GM21619 (cell line): ENCODE measurements around the gene CSE1L.
"Not testable (repeated sequence)": the region's sequence is repeated elsewhere in the genome, so short reads cannot be mapped to it uniquely, and the experiment has no call there.

Experiments used
- ATAC-seq: cut with Tn5 transposase; IDR thresholded peaks from one replicate; pipeline ENCODE4 v1.9.1; 2021; ENCODE audit not compliant: unreplicated experiment

The CSE1L gene

DNA sequence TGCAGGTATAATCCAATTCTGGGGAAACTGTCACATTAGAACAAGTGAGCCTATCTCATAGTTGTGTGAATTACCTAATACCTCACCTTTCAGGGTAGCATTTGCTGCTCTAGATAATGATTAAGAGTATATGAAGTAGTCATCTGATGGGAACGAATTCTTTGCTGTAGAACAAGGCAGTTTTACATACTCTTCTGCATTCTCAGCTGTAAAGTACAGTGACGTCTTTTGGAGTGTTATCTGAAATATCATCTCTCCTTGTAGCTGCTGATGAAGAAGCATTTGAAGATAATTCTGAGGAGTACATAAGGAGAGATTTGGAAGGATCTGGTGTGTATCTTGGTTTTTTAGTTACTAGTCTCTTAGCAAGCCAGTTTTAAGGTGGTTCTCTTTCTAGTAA lies 28.4 kb downstream of the CSE1L start:
- ATAC-seq: no peak

DNA sequence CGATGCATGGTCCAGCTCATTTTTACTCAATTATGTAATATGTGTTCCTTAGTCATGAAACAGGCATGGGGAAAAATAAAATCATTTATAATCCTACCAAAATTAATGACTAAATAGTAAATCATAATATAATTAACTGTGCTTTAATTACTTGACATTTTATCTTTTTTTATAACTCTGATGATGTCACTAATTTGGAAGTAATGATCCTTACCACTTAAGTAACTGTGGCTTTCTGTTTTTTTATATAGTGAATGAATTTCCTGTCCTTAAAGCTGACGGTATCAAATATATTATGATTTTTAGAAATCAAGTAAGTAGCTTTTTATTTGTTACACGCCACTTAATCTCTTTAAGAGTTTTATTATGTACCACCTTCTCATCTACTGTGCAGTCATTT lies 32.2 kb downstream of the CSE1L start:
- ATAC-seq: no peak

DNA sequence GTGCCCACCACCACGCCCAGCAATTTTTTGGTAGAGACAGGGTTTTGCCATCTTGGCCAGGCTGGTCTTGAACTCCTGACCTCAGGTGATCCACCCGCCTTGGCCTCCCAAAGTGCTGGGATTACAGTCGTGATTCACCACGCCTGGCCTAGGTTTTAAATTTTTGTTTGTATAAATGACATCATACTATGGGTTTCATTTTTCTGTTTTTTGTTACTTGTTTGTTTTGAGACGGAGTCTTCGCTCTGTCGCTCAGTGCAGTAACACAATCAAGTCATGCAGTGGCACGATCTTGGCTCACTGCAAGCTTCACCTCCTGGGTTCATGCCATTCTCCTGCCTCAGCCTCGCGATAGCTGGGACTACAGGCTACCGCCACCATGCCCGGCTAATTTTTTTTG lies 36.2 kb downstream of the CSE1L start:
- ATAC-seq: not testable (repeated sequence)

DNA sequence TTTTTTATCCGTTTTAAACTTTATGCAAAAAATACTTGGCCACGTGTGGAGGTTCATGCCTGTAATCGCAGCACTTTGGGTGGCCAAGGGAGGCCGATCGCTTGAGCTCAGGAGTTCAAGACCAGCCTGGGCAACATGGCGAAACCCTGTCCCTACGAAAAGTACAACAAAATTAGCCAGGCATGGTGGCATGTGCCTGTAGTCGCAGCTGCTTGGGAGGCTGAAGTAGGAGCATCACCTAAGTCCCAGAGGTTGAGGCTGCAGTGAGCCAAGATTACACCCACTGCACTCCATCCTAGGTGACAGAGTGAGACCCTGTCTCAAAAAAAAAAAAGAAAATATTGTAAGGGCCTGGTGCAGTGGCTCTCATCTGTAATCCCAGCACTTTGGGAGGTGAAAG lies 45.0 kb downstream of the CSE1L start:
- no peak for ATAC-seq

DNA sequence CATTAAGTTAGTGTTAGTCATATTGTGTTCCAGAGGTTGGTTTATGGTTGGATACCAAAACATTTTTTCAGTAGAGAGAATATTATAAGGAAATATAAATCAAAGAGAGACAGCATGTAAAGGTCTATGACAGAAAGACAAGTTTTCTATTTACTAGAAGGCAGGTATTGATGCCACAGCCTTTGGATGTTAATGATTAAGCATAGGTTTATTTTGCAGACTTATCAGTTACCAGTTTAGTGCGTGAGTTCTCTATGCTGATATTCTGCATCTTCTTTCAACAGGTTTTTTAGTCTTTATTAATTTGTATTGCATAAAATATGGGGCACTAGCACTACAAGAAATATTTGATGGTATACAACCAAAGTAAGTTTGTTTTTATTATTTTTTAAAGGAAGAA lies 45.6 kb downstream of the CSE1L start:
- ATAC-seq: no peak

DNA sequence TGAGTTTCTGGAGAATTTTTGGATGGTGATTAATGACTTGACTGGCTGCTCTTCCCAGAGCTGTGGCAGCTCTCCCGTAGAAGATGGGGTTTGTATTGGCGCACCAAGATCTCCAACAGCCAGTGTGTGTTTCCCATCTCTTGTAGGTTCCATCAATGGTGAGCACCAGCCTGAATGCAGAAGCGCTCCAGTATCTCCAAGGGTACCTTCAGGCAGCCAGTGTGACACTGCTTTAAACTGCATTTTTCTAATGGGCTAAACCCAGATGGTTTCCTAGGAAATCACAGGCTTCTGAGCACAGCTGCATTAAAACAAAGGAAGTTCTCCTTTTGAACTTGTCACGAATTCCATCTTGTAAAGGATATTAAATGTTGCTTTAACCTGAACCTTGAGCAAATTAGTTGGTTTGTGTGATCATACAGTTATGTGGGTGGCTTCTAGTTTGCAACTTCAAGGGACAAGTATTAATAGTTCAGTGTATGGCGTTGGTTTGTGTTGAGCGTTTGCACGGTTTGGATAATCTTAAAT lies 50.2 kb downstream of the CSE1L start:
- no peak for ATAC-seq

DNA sequence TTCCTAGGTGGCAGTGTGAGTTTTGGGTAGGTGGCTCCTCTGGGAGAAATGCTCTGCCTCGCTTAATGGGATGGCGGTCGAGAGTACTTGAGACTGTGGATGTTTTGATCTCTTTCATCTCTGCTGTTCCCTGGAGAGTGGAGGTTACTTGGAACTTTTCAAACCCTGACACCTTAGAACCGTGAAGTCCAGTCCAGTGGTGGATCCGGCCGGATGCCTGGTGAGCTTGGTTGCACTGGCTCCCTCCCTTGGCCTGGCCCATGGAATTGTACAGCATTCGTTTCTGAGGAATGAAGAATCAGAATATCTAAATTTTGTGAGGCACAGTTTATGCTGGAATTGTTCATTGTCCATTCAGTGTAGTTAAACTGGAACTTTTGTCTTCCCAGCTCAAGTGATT lies 51.0 kb downstream of the CSE1L start:
- ATAC-seq: no peak

DNA sequence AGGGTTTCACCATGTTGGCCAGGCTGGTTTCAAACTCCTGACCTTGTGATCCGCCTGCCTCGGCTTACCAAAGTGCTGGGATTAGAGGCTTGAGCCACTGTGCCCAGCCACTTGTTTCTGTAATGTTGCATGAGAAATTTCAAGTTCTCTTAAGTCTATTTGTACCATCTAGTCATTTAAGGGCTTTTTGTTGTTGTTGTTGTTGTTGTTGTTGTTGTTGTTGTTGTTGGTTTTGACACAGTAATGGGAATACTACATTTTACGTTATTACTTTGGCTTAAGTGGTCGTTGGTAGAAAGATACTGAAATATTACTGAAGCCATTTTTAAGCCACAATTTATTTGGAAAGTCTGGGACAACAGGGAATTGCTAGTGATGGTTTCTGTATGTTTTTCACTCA lies 52.0 kb downstream of the CSE1L start:
- no peak for ATAC-seq

DNA sequence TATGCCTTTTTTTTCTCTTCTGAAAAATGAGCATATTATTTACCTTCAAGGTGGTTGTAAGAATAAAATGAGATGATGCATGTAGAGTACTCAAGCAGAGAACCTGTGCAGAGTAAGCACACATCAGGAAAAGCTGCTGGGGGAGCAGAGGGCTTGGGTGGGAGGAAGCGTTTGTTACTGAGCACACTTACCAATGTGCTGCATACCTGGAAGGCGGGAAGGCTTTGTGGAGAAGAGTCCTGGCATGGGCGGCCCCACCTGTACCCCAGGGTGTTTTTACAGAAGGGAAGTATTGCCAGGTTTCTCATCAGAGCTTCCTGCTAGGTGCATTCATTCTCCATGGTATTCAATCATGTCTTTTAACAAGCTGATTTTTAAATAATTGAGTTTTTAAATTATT lies 52.9 kb downstream of the CSE1L start:
- no peak for ATAC-seq

DNA sequence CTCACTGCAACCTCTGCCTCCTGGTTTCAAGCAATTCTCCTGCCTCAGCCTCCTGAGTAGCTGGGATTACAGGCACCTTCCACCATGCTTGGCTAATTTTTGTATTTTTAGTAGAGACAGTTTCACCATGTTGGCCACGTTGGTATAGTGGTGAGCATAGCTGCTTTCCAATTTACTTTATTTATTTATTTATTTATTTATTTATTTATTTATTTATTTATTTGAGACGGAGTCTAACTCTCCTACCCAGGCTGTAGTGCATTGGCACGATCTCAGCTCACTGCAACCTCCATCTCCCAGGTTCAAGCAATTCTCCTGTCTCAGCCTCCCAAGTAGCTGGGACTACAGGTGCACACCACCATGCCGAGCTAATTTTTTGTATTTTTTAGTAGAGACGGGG lies 54.2 kb downstream of the CSE1L start:
- ATAC-seq: not testable (repeated sequence)

DNA sequence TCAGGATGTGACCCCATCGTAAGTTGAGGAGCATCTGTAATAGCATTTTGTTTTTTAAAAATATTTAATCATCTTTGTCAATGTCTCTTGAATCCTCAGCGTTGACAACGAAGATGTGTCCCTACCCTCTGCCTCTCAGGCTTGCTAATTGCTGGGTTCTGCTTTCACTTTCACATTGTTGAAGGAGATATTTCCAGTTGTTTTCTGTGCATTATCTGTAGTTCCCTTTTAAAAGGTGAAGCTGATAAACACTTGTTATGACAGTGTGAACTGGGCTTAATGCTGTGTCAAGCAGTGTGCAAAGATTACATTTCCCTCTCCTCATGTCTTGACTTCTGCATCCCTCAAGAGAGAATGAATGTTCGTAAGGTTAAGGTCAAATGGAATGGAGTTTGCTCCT lies 54.9 kb downstream of the CSE1L start:
- ATAC-seq: no peak

DNA sequence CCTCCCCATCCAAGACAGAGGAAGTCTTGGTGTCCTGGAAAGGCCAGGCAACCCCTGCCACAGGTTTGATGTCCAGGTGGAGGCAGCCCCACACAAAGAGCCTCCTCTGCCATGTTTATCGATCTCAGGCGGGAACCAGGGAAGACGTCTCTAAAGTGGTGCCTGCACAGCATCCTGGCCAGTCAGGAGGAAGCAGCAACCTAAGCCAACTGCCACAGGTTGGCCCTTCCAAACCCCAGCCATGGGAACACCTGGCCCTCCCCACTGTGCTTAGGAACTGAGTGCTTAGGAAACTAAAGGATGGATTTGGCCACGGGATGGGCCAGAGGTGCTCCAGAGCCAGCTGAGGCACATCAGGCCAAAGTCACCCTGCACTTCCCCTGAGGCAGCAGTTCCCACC lies 56.9 kb downstream of the CSE1L start:
- no peak for ATAC-seq

DNA sequence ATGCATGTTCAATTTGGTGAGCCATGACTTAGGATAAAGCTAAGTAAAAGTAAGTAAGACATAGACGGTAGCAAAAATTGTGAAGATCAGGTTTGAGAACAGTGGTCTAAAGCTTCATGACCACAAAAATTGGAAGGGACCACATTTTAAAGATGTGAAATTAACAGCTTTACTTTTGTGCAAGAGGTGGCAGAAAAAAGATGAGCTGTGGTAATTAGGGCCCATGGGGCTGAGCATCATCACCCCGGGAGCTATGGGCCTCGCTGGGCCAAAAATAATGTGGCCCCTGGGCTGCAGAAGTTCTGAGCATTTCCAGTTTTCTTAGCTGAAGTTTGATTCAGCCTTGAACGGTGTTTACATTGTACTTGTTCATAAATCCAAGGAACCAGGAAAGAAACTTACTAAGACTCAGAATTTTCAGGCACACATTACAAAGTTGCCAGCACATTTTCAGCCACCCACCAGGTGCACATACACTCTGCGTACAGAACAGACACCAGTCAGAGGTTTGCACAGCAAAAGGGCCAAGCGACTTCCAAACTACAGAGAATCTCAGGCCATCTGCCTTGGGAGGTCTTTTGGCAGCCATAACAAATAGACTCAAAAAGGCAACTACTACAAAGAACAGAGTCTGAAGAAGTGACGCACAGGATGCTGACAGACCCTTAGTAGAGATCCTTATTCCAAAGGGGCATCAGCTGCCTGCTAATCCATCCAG lies 57.7 kb downstream of the CSE1L start:
- ATAC-seq: no peak

DNA sequence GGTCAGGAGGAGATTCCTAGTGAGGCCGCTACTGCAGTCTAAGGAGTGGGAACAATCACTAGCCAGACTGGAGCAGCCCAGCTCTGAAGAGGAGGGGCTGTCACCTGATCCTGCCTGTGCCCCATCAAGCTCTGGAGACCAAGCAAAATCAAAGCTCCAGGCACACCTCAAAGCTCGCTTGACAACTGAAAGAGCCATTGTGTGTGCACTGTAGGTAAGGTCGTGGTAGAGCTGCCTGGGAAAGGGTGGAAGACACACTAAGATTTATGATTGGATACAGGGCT lies 58.2 kb downstream of the CSE1L start:
- no peak for ATAC-seq

DNA sequence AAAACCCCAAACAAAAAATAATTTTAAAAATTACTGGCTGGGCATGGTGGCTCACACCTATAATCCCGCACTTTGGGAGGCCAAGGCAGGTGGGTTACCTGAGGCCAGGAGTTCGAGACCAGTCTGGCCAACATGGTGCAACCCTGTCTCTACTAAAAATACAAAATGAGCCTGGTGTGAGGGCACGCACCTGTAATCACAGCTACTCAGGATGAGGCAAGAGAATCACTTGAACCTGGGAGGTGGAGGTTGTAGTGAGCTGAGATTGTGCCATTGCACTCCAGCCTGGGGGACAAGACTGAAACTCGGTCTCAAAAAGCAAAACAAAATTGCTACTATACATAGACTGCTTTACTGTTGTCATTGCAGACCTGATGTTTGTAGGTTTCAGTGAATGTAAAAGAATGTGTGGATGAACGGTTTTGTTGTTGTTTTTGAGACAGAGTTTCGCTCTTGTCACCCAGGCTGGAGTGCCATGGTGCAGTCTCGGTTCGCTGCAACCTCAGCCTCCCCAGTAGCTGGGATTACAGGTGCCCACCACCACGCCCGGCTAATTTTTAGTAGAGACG lies 59.0 kb downstream of the CSE1L start:
- ATAC-seq: not testable (repeated sequence)

DNA sequence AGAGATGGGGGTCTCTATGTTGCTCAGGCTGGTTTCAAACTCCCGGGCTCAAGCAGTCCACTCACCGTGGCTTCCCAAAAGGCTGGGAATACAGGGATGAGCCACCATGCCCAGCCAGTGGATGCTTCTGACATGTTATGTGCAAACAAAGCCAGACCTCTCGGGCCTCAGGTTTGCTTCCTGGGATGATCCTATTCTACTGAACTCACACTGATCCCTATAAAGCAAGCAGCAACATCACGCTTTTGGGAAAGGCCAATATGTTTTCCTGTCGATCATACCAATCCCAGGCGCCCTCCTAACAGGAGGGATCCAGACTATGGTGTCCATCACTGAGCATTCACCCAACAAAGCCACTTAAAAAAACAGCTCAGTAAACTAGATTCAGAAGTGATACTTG lies 60.2 kb downstream of the CSE1L start:
- no peak for ATAC-seq

DNA sequence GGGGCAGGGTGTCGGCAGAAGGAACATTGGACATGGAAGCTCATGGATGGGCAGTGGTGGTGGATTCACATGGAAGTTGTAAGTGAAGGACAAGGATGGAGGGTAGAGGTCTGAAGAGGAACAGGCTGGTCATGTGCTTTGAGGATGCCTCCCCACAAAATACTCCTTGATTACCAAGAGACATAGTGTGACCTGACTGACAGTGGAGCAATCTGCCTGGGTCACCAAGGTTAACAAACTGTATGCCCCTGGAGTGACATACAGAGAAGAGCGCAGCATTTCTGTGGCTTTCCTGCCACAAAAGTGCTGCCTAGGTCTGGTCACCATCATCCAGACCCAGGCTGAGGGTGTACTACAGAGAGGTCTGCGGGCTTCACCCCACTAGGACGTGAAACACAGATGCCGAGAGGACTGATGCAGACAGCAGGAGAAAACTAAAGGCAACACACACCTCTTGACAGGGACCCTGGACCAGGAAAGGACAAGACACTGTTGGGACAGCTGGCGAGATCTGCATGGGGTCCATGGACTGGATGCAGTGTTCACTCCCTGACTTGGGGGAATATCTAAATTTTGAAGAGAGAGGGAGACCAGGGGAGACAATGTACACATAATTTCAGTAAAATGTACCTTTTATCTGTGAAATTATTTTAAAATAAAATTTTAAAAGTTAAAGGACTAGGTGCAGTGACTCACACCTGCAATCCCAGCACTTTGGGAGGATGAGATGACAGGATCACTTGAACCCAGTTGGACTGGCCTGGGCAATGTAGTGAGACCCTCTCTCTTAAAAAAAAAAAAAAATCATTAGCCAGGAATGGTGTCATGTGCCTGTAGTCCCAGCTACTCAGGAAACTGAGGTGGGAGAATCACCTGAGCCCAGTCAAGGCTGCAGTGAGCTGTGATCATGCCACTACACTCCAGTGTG lies 64.9 kb downstream of the CSE1L start:
- ATAC-seq: no peak

DNA sequence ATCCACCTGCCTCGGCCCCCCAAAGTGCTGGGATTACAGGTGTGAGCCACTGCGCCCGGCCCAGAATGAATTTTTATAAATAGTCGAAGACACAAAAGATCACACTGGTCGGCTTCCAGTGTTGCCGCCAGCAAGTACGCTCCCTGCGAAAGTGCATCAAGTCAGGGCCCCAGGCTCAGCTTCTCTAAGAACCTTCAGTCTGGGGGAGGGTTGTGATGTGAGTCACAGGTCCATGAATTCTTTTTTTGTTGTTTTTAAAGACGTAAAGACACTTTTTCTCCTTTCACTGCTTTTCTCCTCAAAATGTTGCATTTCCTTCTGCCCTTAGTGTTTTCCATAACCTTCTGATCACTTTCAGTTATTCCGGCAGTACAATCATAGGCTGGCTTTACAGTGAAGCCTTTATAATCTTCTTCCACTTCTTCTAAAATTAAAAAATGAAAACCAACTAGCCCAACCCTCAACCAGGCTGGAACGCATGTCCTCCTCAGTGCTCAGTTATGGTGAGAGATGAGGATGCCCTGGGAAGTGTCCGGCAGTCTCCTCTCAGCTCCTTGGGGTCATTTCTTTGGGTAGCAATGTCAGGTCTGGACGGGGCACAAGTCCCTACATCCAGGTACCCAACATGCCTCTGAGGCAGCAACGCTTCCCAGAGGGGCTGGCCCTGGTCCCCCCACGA lies 66.6 kb downstream of the CSE1L start:
- no peak for ATAC-seq

DNA sequence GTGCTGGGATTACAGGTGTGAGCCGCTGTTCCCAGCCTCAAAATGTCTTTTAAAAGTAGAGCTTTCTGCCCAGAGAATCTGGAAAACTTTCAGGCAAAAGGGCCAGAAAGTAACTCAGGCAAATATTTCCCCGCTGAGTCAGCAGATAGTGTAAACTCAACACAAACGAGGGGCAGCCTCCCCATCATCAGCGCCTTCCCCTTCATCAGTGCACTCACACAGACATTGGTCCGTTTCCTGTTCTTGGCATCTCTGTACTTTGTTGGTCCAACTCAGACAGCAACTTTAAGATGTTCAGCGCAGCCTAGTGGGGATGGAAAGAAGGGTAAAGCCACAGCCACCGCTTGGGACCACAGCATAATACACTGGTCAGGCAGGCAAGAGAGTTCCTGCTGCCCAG lies 69.5 kb downstream of the CSE1L start:
- no peak for ATAC-seq

DNA sequence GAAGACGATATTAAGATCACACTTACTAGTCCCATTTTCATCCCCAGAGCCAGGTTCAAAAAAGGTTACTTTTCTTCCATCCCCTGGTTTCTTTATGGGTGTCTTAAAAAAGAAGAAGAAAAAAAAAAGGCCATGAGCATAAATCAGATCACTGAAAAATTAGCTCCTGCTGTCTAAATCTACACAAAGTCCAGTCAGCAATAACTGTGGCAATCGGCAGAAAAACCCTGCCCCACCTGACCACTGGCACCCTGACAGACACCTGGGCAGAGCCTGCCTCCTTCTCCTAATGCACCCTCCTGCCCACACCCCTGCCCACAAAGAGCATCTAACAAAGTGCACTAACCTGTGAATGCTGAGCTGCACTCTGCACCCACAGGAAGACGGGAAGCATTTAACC lies 72.2 kb downstream of the CSE1L start:
- no peak for ATAC-seq

DNA sequence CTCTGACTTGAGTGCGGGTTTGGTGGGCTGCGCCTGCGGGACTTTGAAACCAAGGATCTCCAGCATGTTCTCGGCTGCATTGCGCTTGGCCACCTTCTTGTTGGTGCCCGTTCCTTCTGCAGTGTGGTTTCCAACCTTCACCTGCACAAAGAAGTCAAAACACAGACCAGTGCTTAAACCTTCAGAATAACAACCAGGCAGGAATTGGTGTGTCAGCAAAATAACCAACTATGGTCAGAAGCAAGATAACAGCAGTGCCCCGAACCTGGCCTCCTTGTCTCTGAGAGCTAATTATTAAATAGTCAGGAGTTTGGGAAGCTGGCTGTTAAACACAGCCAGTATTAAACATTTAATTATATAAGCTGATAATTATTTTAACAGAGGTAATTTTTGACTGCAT lies 73.9 kb downstream of the CSE1L start:
- ATAC-seq: no peak

DNA sequence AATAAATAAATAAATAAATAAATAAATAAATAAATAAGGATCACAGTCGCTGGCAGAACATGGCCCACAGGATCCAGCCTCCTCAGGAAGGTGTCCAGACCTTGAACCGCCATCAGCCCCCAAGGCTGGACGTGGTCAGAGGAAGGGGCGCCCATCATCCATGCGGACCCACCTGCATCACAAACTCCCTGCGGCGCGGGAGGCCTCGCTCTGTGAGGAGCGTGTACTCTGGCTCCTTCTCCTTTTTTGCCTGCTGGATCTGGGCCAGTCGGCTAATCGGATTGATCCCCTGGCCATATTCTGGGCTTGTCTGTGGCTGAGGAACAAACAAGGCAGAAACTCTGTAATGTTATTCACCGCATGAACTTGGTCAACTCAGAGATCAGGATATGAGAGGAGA lies 76.8 kb downstream of the CSE1L start:
- ATAC-seq: no peak
